ENCODE measurements around the gene SRD5A1.

The SRD5A1 gene

GRCh38 chr5:6623228-6623627, 10.0 kb upstream of the SRD5A1 start:
- TF ChIP-seq CTCF (IDR thresholded peaks at IDR 0.05): no peak

GRCh38 chr5:6623941-6624340, 9.3 kb upstream of the SRD5A1 start:
- TF ChIP-seq CTCF (IDR thresholded peaks at IDR 0.05): no peak

GRCh38 chr5:6626508-6626907, 6.7 kb upstream of the SRD5A1 start:
- TF ChIP-seq CTCF (IDR thresholded peaks at IDR 0.05): no peak

- no peak for TF ChIP-seq CTCF (IDR thresholded peaks at IDR 0.05)
Measured at GRCh38 chr5:6631441-6631840, 1.8 kb upstream of the SRD5A1 start.

- no peak for TF ChIP-seq CTCF (IDR thresholded peaks at IDR 0.05)
Measured at GRCh38 chr5:6632324-6632887, 834 bp upstream of the SRD5A1 start.

- TF ChIP-seq CTCF (IDR thresholded peaks at IDR 0.05): no peak
Measured at GRCh38 chr5:6633469-6634245, 417 bp downstream of the SRD5A1 start.

- no peak for TF ChIP-seq CTCF (IDR thresholded peaks at IDR 0.05)
Measured at GRCh38 chr5:6634306-6634705, 1.1 kb downstream of the SRD5A1 start.

Measured in LNCAP (cell line).